HG02870 (cell line): ENCODE measurements around the gene KCNJ11.

Experiments
- ATAC-seq: cut with Tn5 transposase; IDR thresholded peaks from one replicate; pipeline ENCODE4 v1.9.1; 2021; ENCODE audit warnings: mild to moderate bottlenecking, moderate library complexity; ENCODE audit not compliant: unreplicated experiment

KCNJ11 gene

GRCh38 chr11:17392872-17393271 is 4.4 kb upstream of the KCNJ11 start:
- no peak for ATAC-seq

- ATAC-seq: no peak
These were observed 3.3 kb upstream of the KCNJ11 start for GRCh38 chr11:17391493-17392355.

GRCh38 chr11:17389957-17390649 is 1.6 kb upstream of the KCNJ11 start:
- no peak for ATAC-seq

GRCh38 chr11:17389211-17389956 is 925 bp upstream of the KCNJ11 start:
- ATAC-seq: peak; percentile 52

- ATAC-seq: no peak
These were observed 648 bp downstream of the KCNJ11 start for GRCh38 chr11:17387811-17388210.

GRCh38 chr11:17387254-17387653 is 1.2 kb downstream of the KCNJ11 start:
- ATAC-seq: no peak

GRCh38 chr11:17386331-17387084 is 2.0 kb downstream of the KCNJ11 start:
- ATAC-seq: peak; percentile 60

- no peak for ATAC-seq
These were observed 2.5 kb downstream of the KCNJ11 start for GRCh38 chr11:17385926-17386325.

- no peak for ATAC-seq
These were observed 3.0 kb downstream of the KCNJ11 start for GRCh38 chr11:17385492-17385891.

GRCh38 chr11:17384002-17384511 is 4.4 kb downstream of the KCNJ11 start:
- ATAC-seq: peak; percentile 66

GRCh38 chr11:17383461-17383860 is 5.0 kb downstream of the KCNJ11 start:
- no peak for ATAC-seq

- ATAC-seq: no peak
These were observed 6.3 kb downstream of the KCNJ11 start for GRCh38 chr11:17382046-17382728.

- no peak for ATAC-seq
These were observed 7.3 kb downstream of the KCNJ11 start for GRCh38 chr11:17381156-17381555.

- no peak for ATAC-seq
These were observed 8.9 kb downstream of the KCNJ11 start for GRCh38 chr11:17379383-17380180.

- ATAC-seq: no peak
These were observed 9.8 kb downstream of the KCNJ11 start for GRCh38 chr11:17378655-17379054.

GRCh38 chr11:17376493-17376892 is 12.0 kb downstream of the KCNJ11 start:
- no peak for ATAC-seq

GRCh38 chr11:17375547-17375946 is 12.9 kb downstream of the KCNJ11 start:
- no peak for ATAC-seq

- ATAC-seq: no peak
These were observed 16.8 kb downstream of the KCNJ11 start for GRCh38 chr11:17371614-17372013.

- no peak for ATAC-seq
These were observed 18.7 kb downstream of the KCNJ11 start for GRCh38 chr11:17369684-17370243.
